HG02884 (cell line): ENCODE measurements around the gene BTG4.

Source experiments
- ATAC-seq: cut with Tn5 transposase; IDR thresholded peaks from one replicate; pipeline ENCODE4 v1.9.1; 2021; ENCODE audit warnings: mild to moderate bottlenecking, moderate library complexity; ENCODE audit not compliant: unreplicated experiment

Gene BTG4

GRCh38 chr11:111538407-111539114 is 26.4 kb upstream of the BTG4 start:
- no peak for ATAC-seq

- no peak for ATAC-seq
Measured at GRCh38 chr11:111537336-111537860, 25.2 kb upstream of the BTG4 start.

- no peak for ATAC-seq
Measured at GRCh38 chr11:111535281-111535680, 23.1 kb upstream of the BTG4 start.

- no peak for ATAC-seq
Measured at GRCh38 chr11:111532365-111532709, 20.2 kb upstream of the BTG4 start.

- peak; percentile 65 for ATAC-seq
Measured at GRCh38 chr11:111531687-111532364, 19.6 kb upstream of the BTG4 start.

GRCh38 chr11:111531136-111531535 is 18.9 kb upstream of the BTG4 start:
- ATAC-seq: no peak

- ATAC-seq: no peak
Measured at GRCh38 chr11:111530091-111530490, 17.9 kb upstream of the BTG4 start.

GRCh38 chr11:111528557-111528956 is 16.4 kb upstream of the BTG4 start:
- no peak for ATAC-seq

GRCh38 chr11:111527279-111527678 is 15.1 kb upstream of the BTG4 start:
- ATAC-seq: no peak

- peak; percentile 78 for ATAC-seq
Measured at GRCh38 chr11:111526501-111526900, 14.3 kb upstream of the BTG4 start.

GRCh38 chr11:111525456-111525855 is 13.3 kb upstream of the BTG4 start:
- ATAC-seq: no peak

- no peak for ATAC-seq
Measured at GRCh38 chr11:111524056-111524455, 11.9 kb upstream of the BTG4 start.

GRCh38 chr11:111523343-111523742 is 11.2 kb upstream of the BTG4 start:
- ATAC-seq: no peak

- no peak for ATAC-seq
Measured at GRCh38 chr11:111522426-111522825, 10.2 kb upstream of the BTG4 start.

GRCh38 chr11:111521135-111521534 is 8.9 kb upstream of the BTG4 start:
- ATAC-seq: no peak

GRCh38 chr11:111520560-111520959 is 8.4 kb upstream of the BTG4 start:
- no peak for ATAC-seq

- ATAC-seq: no peak
Measured at GRCh38 chr11:111518668-111519067, 6.5 kb upstream of the BTG4 start.

GRCh38 chr11:111515591-111515990 is 3.4 kb upstream of the BTG4 start:
- ATAC-seq: no peak

- ATAC-seq: no peak
Measured at GRCh38 chr11:111514216-111515031, 2.2 kb upstream of the BTG4 start, which contains the start of gene HOATZ. TSS of gene HOATZ (plus strand) at chr11:111514778. CDS start at chr11:111514785, 7 bp downstream.

- ATAC-seq: no peak
Measured at GRCh38 chr11:111513240-111513605, 1.0 kb upstream of the BTG4 start.

- no peak for ATAC-seq
Measured at GRCh38 chr11:111510311-111510710, 1.9 kb downstream of the BTG4 start.

GRCh38 chr11:111502611-111503010 is 9.6 kb downstream of the BTG4 start:
- ATAC-seq: no peak
